CD8-positive, alpha-beta memory T cell (primary cell): Measurements from ENCODE around the gene PHC3. TPM values are rescaled to one million over a fixed set of nuclear protein-coding genes. Genes with fewer than 3 reads are reported as not detected.

Source experiments
- CTCF ChIA-PET: fragments of 350-600 bp; sonication (Branson Sonifier 250); formaldehyde crosslinking; loops from one replicate; lab custom pipeline; 2021; ENCODE audit warnings: antibody characterized with exemption; lab: Charles Lee
- POLR2A ChIA-PET: fragments of 350-600 bp; sonication (Branson Sonifier 250); formaldehyde crosslinking; loops from one replicate; lab custom pipeline; 2021; ENCODE audit warnings: antibody characterized with exemption; lab: Charles Lee
- DNase-seq, 5 donors: peaks; one replicate each; pipeline versions ENCODE4 v3.0.0 to v3.0.0-alpha.2; 2020 to 2022; ENCODE audit warnings: mixed read lengths in 1 of 5
- H3K27ac ChIP-seq: one replicate; pipeline ENCODE4 v1.7.0; 2013; ENCODE audit warnings: low read depth, mild to moderate bottlenecking, low read length, moderate library complexity
- H3K27me3 ChIP-seq: 2 replicates; pipeline ENCODE4 v1.7.0; 2013; ENCODE audit warnings: low read length, mild to moderate bottlenecking; ENCODE audit not compliant: insufficient read depth, poor library complexity, severe bottlenecking
- H3K36me3 ChIP-seq: 2 replicates; pipeline ENCODE4 v1.7.0; 2013; ENCODE audit warnings: mild to moderate bottlenecking, low read length, moderate library complexity; ENCODE audit not compliant: insufficient read depth
- H3K4me1 ChIP-seq: 2 replicates; pipeline ENCODE4 v1.7.0; 2013; ENCODE audit warnings: mild to moderate bottlenecking, low read length, moderate library complexity; ENCODE audit not compliant: insufficient read depth
- H3K4me3 ChIP-seq: 2 replicates; pipeline ENCODE4 v1.7.0; 2013; ENCODE audit warnings: mild to moderate bottlenecking, low read length
- H3K9me3 ChIP-seq: 2 replicates; pipeline ENCODE4 v1.7.0; 2013; ENCODE audit warnings: mild to moderate bottlenecking, low read length
- H3K27ac Mint-ChIP-seq, 8 donors: one replicate each; pipeline ENCODE4 v1.8.0; 2020 to 2021; ENCODE audit warnings: mixed read lengths in 8 of 8, mild to moderate bottlenecking in 6 of 8, inconsistent platforms in 3 of 8, moderate library complexity in 3 of 8
- H3K27me3 Mint-ChIP-seq, 2 donors: one replicate each; pipeline ENCODE4 v1.8.0; 2020 to 2021; ENCODE audit warnings: mixed read lengths in 2 of 2, mild to moderate bottlenecking in 1 of 2, moderate library complexity in 1 of 2
- H3K36me3 Mint-ChIP-seq, 3 donors: one replicate each; pipeline ENCODE4 v1.8.0; 2020 to 2021; ENCODE audit warnings: mixed read lengths in 3 of 3, inconsistent platforms in 1 of 3, mild to moderate bottlenecking in 1 of 3
- H3K4me1 Mint-ChIP-seq, 3 donors: one replicate each; pipeline ENCODE4 v1.8.0; 2020 to 2021; ENCODE audit warnings: mixed read lengths in 3 of 3, inconsistent platforms in 1 of 3, mild to moderate bottlenecking in 1 of 3
- H3K4me3 Mint-ChIP-seq, 7 donors: one replicate each; pipeline ENCODE4 v1.8.0; 2020 to 2021; ENCODE audit warnings: mixed read lengths in 7 of 7, mild to moderate bottlenecking in 6 of 7, moderate library complexity in 4 of 7, inconsistent platforms in 2 of 7
- H3K9me3 Mint-ChIP-seq, 5 donors: one replicate each; pipeline ENCODE4 v1.8.0; 2020 to 2022; ENCODE audit warnings: mixed read lengths in 5 of 5, mild to moderate bottlenecking in 3 of 5, moderate library complexity in 2 of 5, inconsistent platforms in 1 of 5
- polyA plus RNA-seq: library from polyadenylated mRNA; unstranded; fragments of 300-500 nt; fragmentation: Illumina TruSeq; gene quantifications from one replicate; pipeline ENCODE4 v1.2.3, GENCODE V29; 2021
- total RNA-seq, 2 experiments: library from RNA; stranded (reverse); gene quantifications; one replicate each; pipeline ENCODE4 v1.2.3, GENCODE V29; 2021

The PHC3 gene
- total and polyA plus RNA-seq, 3 experiments from 2014 or later, result 48.3 to 58.9 (median 55.5) TPM

DNA sequence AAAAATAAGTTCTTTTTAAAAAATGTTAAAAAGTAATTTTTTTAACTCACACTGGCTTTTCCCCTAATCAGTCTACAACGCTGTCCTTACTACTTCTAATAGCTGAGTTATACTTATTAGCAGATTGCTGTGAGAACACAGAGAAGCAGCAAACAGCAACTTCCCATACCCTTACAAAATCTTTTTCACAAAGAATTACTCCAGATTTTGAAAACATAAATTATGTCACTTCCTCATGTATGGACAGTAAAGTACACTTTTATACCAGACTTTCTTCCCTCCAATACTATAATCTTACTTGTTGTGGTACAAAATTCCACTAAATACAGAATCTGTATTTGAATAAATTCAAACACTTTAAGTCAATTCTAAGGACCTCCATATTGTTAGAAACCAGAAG is 2.1 kb downstream of the PHC3 start:
- H3K4me1 ChIP-seq, result peaks cover 34% of the 10 kb centered on the region
- POLR2A ChIA-PET, result interaction anchor here (1.2 to 2.6 kb wide), 2 partner anchors 213 to 408 kb away, joined by 3 to 16 read pairs; partner anchors contain the start of gene SEC62
- H3K4me1 Mint-ChIP-seq, result peaks cover 42 to 57% (median 50%) of the 10 kb centered on the region in 3 donors

DNA sequence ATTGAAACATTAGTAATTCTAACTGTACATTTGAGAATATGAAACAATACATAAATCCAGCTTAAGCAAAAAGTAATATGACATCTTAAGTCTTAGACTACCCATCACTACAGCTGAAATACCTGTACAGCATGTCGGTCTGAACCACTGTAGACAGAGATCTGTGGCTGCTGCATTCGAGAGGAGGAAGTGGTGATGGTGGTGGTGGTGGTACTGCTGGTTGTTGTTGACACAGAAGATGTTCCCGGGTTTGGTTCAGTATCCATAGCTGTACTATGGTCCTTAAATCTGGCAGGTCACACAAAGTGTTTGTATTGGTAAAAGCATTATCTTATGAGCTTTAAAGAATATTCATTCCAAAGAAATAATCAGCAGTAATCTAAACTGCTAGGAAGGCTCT is 2.9 kb downstream of the PHC3 start:
- H3K4me1 Mint-ChIP-seq, result peaks cover 47 to 62% (median 53%) of the 10 kb centered on the region in 3 donors
- H3K36me3 Mint-ChIP-seq, result peaks cover 3 to 48% (median 17%) of the 10 kb centered on the region in 3 donors
- no peak overlapping the region for H3K27ac ChIP-seq
- H3K4me1 ChIP-seq, result peaks cover 37% of the 10 kb centered on the region
- POLR2A ChIA-PET, result interaction anchor here (0.7 to 1.2 kb wide), 2 partner anchors 53 to 407 kb away, joined by 3 to 4 read pairs; no protein-coding TSS in a partner anchor
- no peaks in the 10 kb centered on the region for H3K9me3 ChIP-seq
- no peaks in the 10 kb centered on the region for H3K27me3 Mint-ChIP-seq
- peaks cover 27% of the 10 kb centered on the region for H3K36me3 ChIP-seq
- peak overlapping the region; percentile 57 to 76 (median 71) for H3K4me3 Mint-ChIP-seq
- peak; percentile 39 to 76 (median 67) for DNase-seq
- peak overlapping the region; percentile 2 for H3K4me3 ChIP-seq
- peak overlapping the region; percentile 5 to 99 (median 70) for H3K27ac Mint-ChIP-seq
- H3K9me3 Mint-ChIP-seq, result peaks cover 0 to 2% (median 0%) of the 10 kb centered on the region in 5 donors
- no peaks in the 10 kb centered on the region for H3K27me3 ChIP-seq
- CTCF ChIA-PET, result interaction anchor here (0.8 to 1.5 kb wide), 4 partner anchors 9 to 409 kb away, joined by 3 to 4 read pairs (median 3); partner anchors contain the start of gene ACTRT3

More for the DNA sequence above, 2.1 kb downstream of the PHC3 start:
- H3K27me3 Mint-ChIP-seq, result no peaks in the 10 kb centered on the region
- Histone ChIP-seq H3K27me3 (no peaks in the 10 kb centered on the region), H3K36me3 (peaks cover 25% of the 10 kb centered on the region), H3K27ac (peak overlapping the region; percentile 99), H3K4me3 (peak overlapping the region; percentile 67), H3K9me3 (no peaks in the 10 kb centered on the region)
- CTCF ChIA-PET, result interaction anchor here (0.9 to 2.2 kb wide), 5 partner anchors 9 to 178 kb away, joined by 3 to 13 read pairs (median 3); partner anchors contain the start of gene SKIL
- peaks cover 0 to 2% (median 0%) of the 10 kb centered on the region in 5 donors for H3K9me3 Mint-ChIP-seq
- peak overlapping the region; percentile 96 to 100 (median 100) for H3K27ac Mint-ChIP-seq
- H3K36me3 Mint-ChIP-seq, result peaks cover 3 to 42% (median 14%) of the 10 kb centered on the region in 3 donors
- peak overlapping the region; percentile 88 to 100 (median 100) for H3K4me3 Mint-ChIP-seq
- DNase-seq, result no peak

DNA sequence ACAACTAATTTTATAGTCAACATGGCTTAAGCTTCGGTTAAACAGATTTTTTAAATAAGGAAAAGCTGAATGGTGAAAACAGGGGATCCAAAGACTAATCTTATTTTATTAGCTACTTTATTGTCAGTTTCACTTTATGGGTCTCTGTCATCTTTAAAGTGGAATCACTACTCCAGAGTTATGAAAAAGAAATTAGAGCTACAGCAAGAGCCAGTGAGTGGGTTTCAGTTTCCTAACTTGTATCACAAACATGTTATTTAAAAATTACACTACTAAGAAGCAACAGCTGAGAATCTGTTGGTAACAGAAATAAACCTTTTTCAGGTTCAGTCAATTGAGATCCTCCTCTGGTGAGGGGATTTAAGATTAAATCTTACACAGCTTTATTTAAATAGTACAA is 10.0 kb downstream of the PHC3 start:
- peaks cover 49 to 79% (median 78%) of the 10 kb centered on the region in 3 donors for H3K4me1 Mint-ChIP-seq
- H3K4me3 ChIP-seq, result no peak overlapping the region
- H3K36me3 Mint-ChIP-seq, result peaks cover 0 to 82% (median 29%) of the 10 kb centered on the region in 3 donors

DNA sequence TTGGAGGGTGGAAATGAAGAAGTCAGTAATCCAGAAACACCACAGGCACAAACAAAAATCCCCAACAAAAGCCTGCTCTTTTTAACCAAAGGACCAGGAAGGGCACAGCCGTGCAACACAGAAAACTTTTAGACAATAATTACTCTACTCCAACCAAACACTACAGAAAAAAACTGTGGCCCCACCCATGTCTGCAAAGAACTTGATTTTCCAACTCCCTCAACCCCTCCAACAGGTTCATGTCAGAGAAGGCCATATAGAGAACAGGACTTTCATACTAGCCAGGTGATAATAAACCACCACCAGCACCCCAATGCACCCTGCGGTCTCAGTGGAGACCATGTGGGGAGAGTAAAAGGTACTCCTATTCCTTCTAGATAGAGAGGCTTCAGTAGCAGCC is 16.8 kb downstream of the PHC3 start:
- Histone ChIP-seq H3K4me3 (peak overlapping the region; percentile 13), H3K36me3 (peaks cover 21% of the 10 kb centered on the region), H3K27me3 (no peaks in the 10 kb centered on the region), H3K9me3 (no peaks in the 10 kb centered on the region), H3K4me1 (peaks cover 34% of the 10 kb centered on the region), H3K27ac (no peak overlapping the region)
- POLR2A ChIA-PET, result no interaction called here
- H3K27ac Mint-ChIP-seq, result peak overlapping the region; percentile 61 to 88 (median 75)
- H3K4me1 Mint-ChIP-seq, result peaks cover 54 to 87% (median 82%) of the 10 kb centered on the region in 3 donors
- no peaks in the 10 kb centered on the region for H3K27me3 Mint-ChIP-seq
- no peak for DNase-seq
- H3K36me3 Mint-ChIP-seq, result peaks cover 4 to 86% (median 30%) of the 10 kb centered on the region in 3 donors
- CTCF ChIA-PET, result interaction anchor here (0.8 kb wide), 1 partner anchor 10 kb away, joined by 3 read pairs; no protein-coding TSS in a partner anchor
- H3K4me3 Mint-ChIP-seq, result peak overlapping the region in 5 of 7 donors; percentile 0 to 72 (median 45)
- H3K9me3 Mint-ChIP-seq, result no peaks in the 10 kb centered on the region

More for the DNA sequence above, 10.0 kb downstream of the PHC3 start:
- peak overlapping the region in 6 of 8 donors; percentile 19 to 87 (median 69) for H3K27ac Mint-ChIP-seq
- H3K4me1 ChIP-seq, result peaks cover 39% of the 10 kb centered on the region
- no peak for DNase-seq
- POLR2A ChIA-PET, result interaction anchor here (0.5 to 0.6 kb wide), 2 partner anchors 23 to 127 kb away, joined by 3 read pairs; no protein-coding TSS in a partner anchor
- H3K9me3 Mint-ChIP-seq, result no peaks in the 10 kb centered on the region
- H3K27ac ChIP-seq, result no peak overlapping the region
- no peaks in the 10 kb centered on the region for H3K27me3 Mint-ChIP-seq
- CTCF ChIA-PET, result interaction anchor here (2.3 kb wide), 1 partner anchor 9 kb away, joined by 13 read pairs; the partner anchor contains the start of gene PHC3
- H3K27me3 ChIP-seq, result no peaks in the 10 kb centered on the region
- no peaks in the 10 kb centered on the region for H3K9me3 ChIP-seq
- H3K36me3 ChIP-seq, result peaks cover 43% of the 10 kb centered on the region
- peak overlapping the region in 6 of 7 donors; percentile 15 to 61 (median 36) for H3K4me3 Mint-ChIP-seq

DNA sequence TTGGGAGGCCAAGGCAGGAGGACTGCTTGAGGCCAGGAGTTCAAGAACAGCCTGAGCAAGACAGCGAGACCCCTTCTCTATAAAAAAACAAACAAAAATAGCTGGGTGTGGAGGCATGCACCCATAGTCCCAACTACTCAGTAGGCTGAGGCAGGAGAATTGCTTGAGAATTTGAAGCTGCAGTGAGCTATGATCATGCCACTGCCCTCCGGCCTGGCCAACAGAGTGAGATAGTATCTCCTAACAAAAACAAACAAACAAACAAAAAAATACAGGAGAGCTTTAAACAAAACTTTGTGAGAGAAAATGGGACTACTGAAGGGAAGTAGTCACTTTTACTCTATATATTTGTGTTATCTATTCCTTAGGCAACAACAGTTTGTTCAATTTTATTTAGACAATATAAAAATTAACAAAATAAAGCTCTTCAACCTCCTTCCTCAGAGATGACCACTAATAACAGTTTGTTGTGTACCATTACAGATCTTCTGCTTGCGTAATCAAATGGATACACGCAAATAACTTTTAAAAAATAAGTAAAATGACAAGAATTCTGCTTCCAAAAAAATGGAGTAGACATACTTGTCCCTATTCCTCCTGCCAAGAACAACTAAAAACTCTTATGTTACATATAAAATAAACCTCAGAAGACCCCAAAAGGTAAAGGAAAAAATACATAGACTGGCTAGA is 17.4 kb downstream of the PHC3 start:
- Histone ChIP-seq H3K27me3 (no peaks in the 10 kb centered on the region), H3K4me1 (peaks cover 34% of the 10 kb centered on the region), H3K4me3 (no peak overlapping the region), H3K36me3 (peaks cover 21% of the 10 kb centered on the region), H3K27ac (no peak overlapping the region), H3K9me3 (no peaks in the 10 kb centered on the region)
- H3K27me3 Mint-ChIP-seq, result no peaks in the 10 kb centered on the region
- peaks cover 4 to 86% (median 26%) of the 10 kb centered on the region in 3 donors for H3K36me3 Mint-ChIP-seq
- H3K9me3 Mint-ChIP-seq, result no peaks in the 10 kb centered on the region
- ChIA-PET POLR2A (no interaction called here), CTCF (interaction anchor here (0.8 to 1.0 kb wide), 2 partner anchors 10 kb away, joined by 3 read pairs; no protein-coding TSS in a partner anchor)
- peak overlapping the region in 1 of 7 donors; percentile 26 for H3K4me3 Mint-ChIP-seq
- H3K4me1 Mint-ChIP-seq, result peaks cover 53 to 88% (median 82%) of the 10 kb centered on the region in 3 donors
- DNase-seq, result no peak
- peak overlapping the region; percentile 61 to 88 (median 75) for H3K27ac Mint-ChIP-seq

DNA sequence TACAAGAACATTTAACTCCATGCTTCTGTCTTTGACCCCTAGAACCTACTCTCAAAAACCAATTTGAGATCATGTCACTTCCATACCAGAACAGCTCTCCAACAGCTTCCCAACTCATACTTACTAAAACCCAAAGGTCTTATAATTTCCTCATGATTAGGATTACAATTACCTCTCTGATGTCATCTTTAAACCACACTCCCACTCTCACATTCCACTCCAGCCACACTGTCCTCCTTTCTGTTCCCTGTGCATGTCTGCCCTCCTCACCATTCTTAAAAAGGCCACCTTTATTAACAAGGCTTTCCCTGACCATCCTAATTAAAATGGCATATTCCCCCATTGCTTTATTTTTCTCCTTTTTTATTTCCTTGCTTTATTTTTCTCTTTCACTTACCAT is 18.9 kb downstream of the PHC3 start:
- CTCF ChIA-PET, result interaction anchor here (0.6 kb wide), 1 partner anchor 153 kb away, joined by 3 read pairs; no protein-coding TSS in a partner anchor
- H3K4me1 ChIP-seq, result peaks cover 34% of the 10 kb centered on the region
- peaks cover 4 to 76% (median 22%) of the 10 kb centered on the region in 3 donors for H3K36me3 Mint-ChIP-seq

DNA sequence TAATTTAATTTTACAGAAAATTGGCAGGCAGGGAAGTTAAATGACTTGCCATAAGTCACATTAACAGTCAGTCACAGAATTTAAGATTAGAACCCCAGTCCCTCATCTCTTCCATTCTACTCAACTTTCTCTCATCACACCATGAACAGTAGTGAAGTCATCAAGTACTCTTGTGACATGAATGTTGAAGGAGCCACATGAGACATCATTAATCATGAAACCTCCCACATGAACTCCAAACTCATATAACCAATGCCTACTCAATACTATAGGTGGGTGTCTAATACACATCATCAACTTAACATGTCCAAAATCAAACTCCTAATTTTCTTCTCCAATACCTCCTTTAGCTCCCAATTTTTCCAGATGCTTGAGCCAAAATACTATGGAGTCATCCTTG is 19.5 kb downstream of the PHC3 start:
- H3K27ac Mint-ChIP-seq, result peak overlapping the region in 3 of 8 donors; percentile 38 to 94 (median 62)
- Histone ChIP-seq H3K27me3 (no peaks in the 10 kb centered on the region), H3K4me1 (peaks cover 34% of the 10 kb centered on the region), H3K9me3 (no peaks in the 10 kb centered on the region), H3K36me3 (peaks cover 20% of the 10 kb centered on the region), H3K27ac (no peak overlapping the region), H3K4me3 (no peak overlapping the region)
- peak overlapping the region in 1 of 7 donors; percentile 16 for H3K4me3 Mint-ChIP-seq
- CTCF ChIA-PET, result interaction anchor here (0.6 kb wide), 1 partner anchor 153 kb away, joined by 3 read pairs; no protein-coding TSS in a partner anchor
- peaks cover 4 to 76% (median 22%) of the 10 kb centered on the region in 3 donors for H3K36me3 Mint-ChIP-seq
- no peaks in the 10 kb centered on the region for H3K9me3 Mint-ChIP-seq
- peaks cover 55 to 88% (median 81%) of the 10 kb centered on the region in 3 donors for H3K4me1 Mint-ChIP-seq
- no peaks in the 10 kb centered on the region for H3K27me3 Mint-ChIP-seq
- POLR2A ChIA-PET, result interaction anchor here (0.7 to 1.3 kb wide), 2 partner anchors 109 to 195 kb away, joined by 3 read pairs; partner anchors contain the start of gene SEC62
- no peak for DNase-seq

More for the DNA sequence above, 18.9 kb downstream of the PHC3 start:
- H3K27ac Mint-ChIP-seq, result peak overlapping the region in 6 of 8 donors; percentile 12 to 94 (median 34)
- H3K27me3 ChIP-seq, result no peaks in the 10 kb centered on the region
- no peaks in the 10 kb centered on the region for H3K9me3 Mint-ChIP-seq
- no peak overlapping the region for H3K4me3 ChIP-seq
- peaks cover 54 to 84% (median 77%) of the 10 kb centered on the region in 3 donors for H3K4me1 Mint-ChIP-seq
- H3K36me3 ChIP-seq, result peaks cover 21% of the 10 kb centered on the region
- no peaks in the 10 kb centered on the region for H3K27me3 Mint-ChIP-seq
- POLR2A ChIA-PET, result interaction anchor here (0.7 to 1.3 kb wide), 2 partner anchors 109 to 196 kb away, joined by 3 read pairs; partner anchors contain the start of gene SEC62
- DNase-seq, result no peak
- H3K27ac ChIP-seq, result no peak overlapping the region
- peak overlapping the region in 3 of 7 donors; percentile 2 to 9 (median 3) for H3K4me3 Mint-ChIP-seq
- H3K9me3 ChIP-seq, result no peaks in the 10 kb centered on the region
